Measurements from ENCODE around the gene TRIM29.

TRIM29 gene

DNA sequence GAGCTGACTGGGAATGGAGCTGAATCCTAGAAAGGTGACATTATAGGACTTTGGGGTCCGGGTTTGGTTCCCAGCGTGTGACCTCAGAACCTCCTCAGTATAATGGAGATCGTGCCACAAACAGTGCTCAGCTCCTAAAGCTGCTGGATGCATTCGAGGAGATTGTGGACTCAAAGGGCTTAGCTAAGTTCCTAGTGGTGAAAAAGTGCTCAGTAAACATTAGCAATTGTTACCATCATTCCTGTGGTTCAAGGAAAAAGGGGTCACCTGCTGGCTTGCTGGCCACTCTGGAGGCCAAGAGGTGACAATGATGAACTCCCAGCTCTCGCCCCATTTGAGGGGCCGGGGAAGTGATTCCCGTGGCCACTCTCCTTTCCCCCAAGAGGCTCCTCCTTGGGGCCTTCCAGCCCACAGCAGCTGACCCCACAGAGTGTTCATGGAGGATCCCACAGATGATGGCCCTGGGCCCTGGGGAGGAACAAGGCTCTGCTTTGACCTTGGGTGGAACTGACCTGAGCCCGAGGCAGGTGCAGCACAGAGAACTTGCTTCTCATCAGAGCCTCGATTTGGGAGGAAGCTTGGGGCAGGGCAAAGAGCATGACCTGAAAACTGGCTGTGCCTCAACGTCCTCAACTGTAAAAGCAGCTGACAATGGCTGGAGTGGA is 40.1 kb downstream of the TRIM29 start:
- no peak for DNase-seq (ENCODE audit: low spot score)
- no peak for FAIRE-seq

DNA sequence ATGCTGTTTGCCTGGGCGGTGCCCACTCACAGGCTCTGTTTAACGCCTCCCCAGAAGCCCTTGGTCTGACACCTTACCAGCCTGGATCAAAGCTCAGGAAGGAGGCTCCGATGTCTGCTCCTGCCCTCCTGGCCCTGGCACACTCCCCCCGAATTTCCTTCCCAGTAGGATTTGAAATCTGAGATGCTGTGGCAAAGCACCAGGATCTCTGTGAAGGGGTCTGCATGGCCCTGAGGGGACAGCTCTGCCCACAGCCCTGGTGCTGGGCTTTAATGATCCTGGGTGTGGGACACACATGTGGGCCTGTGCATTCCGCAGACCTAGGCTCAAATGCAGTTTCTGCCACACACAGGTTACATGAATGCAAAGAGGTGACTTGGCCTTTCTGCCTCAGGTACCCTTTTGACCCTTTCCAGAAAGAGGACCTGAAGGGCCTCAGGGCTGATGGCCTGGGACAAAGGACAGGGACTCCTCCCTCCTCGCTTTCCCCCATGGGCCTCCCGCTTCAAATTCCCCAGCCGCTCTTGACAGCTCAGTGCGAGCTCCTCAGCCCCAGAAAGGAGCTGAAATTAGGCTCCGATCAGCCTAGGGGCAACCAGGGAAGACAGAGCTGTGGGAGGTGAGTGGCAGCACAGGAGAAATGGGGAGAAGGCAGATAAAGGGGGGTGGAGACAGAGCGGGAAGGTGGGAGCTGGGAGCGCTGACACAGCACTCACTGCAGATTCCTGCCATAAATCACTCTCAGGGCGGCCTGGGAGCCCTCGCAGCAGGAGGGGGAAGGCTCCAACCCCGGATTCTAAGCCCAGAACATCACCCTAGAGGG is 41.3 kb downstream of the TRIM29 start:
- DNase-seq (ENCODE audit: low spot score) (no peak), FAIRE-seq (no peak)

DNA sequence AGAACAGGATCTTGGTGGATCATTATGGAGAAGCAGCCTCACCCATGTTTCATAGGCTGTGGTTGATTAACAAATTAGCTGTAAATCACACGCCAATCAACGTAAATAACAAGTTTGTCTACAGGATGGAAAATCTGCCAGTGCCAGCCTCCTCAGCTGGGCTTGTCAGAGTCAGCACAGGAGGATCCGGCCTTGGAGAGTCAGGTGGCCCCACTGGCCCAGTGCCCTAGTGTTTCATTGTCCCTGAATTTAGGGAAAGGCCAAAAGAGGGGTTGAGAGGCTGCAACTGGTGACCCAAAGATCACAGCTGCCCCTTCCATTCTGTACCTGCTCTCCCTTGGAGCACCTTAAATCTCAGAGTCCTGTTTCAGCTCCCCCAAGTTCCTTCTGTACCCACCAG is 42.4 kb downstream of the TRIM29 start:
- DNase-seq (ENCODE audit: low spot score) (no peak), FAIRE-seq (no peak)

- no peak for DNase-seq (ENCODE audit: low spot score)
- FAIRE-seq = no peak
These were observed 46.2 kb downstream of the TRIM29 start for GRCh38 chr11:120091701-120092100.

GRCh38 chr11:120091121-120091520 is 46.8 kb downstream of the TRIM29 start:
- FAIRE-seq = no peak
- DNase-seq (ENCODE audit: low spot score) = no peak

DNA sequence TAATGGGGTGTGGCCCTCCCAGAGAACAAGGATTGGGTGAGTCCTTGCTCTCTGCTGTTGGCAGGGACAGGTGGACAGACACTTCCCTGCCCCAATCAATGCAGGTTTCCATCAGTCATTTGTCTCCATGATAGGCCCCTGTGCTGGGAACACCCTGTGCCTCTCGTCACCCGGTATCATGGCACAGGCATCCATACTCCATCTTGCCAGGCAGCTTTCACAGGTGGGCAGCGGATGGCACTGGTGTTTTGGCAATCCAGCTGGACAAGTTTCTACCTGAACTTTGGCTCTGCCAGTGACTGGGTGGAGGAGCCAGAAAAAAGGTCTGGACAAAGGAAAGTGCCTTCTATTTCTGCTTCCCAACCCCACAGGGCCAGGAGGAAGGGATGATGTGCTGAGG is 47.5 kb downstream of the TRIM29 start:
- FAIRE-seq = no peak
- no peak for DNase-seq (ENCODE audit: low spot score)

- no peak for FAIRE-seq
- DNase-seq (ENCODE audit: low spot score) = no peak
These were observed 48.6 kb downstream of the TRIM29 start for GRCh38 chr11:120089036-120090001.

- FAIRE-seq (no peak), DNase-seq (ENCODE audit: low spot score) (no peak)
These were observed 49.9 kb downstream of the TRIM29 start for GRCh38 chr11:120088056-120088455.

GRCh38 chr11:120086651-120087050 is 51.3 kb downstream of the TRIM29 start:
- no peak for DNase-seq (ENCODE audit: low spot score)
- FAIRE-seq = no peak

DNA sequence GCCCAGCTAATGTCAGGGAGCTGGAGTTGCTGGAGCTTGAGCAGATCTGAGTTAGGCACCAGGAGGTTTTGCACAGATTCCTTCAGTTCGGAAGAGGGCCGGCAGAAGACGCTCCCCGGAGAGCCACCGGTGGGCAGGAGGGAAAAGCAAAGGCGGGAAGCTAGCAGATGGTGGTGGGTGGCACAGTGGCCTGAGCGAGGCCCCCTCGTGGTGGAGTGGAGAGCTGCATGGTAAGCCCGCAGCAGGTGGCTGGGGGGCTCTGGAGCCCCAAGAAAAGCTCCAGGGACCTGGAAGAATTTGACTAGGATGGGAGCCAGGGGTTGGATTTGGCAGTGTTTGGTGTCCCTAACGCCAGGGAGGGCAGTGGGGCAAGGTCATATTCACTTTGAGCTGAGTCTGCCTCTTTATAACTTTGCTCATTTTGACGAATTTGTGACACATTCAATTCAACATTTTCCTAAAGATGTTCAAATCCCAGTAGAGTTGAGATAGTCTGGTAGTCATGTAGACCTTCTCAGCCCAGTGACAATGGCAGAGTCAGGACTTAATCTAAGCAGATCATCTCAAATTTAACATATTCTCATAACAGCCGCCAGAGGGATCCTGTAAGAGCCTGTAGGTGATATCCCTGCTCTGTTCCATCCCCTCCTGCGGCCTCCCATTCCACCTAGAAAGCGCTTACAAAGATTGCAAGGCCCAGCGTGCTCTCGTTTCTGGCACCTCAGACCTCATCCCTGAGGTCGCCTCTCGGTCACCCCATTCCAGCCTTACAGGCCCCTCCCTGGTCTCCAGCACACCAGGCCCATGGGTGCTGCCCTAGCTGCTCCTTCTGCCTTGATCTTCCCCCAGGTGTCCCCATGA is 57.9 kb downstream of the TRIM29 start:
- FAIRE-seq (no peak), DNase-seq (ENCODE audit: low spot score) (no peak)

DNA sequence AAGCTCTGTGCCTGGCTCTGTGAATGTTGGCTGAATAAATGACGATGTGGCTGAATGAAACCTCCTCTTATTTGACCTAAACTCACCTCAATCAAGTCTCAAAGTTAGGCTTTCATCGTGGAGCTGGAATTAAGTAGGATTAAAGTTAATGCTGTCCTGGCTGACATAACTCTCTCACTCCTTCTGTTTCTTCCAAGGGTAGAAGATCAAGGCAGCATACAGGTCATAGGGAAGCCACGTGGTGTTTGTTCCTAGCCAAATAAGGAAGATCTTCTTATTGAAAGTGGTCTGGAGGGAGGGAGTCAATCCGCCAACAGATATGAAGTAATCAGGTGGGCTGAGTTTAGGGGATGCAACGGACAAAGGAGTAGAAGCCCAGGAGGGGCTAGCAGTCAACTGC is 59.5 kb downstream of the TRIM29 start:
- DNase-seq (ENCODE audit: low spot score) (no peak), FAIRE-seq (no peak)

DNA sequence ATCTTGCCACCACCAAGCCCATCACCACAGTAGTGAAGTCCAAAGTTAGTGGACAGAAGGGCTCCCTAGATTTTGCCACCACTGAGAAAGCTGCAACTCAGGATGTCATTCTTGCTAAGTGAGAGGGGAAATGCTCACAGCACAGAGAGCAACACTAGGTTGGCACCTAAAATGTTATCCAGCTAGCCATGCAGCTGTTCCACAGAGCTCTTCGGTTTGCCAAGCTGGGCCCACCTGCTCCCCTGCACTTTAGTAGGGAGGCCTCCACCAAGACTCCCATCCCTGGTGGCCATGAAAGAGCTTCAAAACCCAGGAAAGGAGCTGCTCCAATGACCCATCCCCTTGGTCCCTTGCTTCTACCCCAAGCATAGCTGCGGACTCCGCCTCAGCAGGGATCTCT is 63.8 kb downstream of the TRIM29 start:
- no peak for DNase-seq (ENCODE audit: low spot score)
- FAIRE-seq = no peak

DNA sequence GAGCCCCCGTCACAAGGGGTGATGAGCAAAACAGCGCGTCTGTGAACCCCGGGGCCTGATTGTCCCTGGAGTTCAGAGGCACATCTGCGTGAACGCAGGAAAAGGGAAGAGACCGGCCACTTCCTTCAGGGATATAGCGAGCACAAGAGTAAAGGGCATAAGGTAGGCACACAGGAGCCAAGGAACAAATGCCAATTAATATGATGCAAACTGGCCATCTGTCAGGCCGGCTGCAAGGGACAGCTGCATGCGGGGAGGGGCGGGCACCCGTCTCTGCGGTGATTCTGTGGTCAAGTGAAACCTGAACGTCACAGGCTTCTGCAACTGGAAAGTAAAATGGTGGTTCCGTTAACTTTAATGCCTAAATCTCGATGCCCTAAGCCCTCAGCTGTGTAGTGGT is 64.7 kb downstream of the TRIM29 start:
- no peak for FAIRE-seq
- DNase-seq (ENCODE audit: low spot score) = no peak

DNA sequence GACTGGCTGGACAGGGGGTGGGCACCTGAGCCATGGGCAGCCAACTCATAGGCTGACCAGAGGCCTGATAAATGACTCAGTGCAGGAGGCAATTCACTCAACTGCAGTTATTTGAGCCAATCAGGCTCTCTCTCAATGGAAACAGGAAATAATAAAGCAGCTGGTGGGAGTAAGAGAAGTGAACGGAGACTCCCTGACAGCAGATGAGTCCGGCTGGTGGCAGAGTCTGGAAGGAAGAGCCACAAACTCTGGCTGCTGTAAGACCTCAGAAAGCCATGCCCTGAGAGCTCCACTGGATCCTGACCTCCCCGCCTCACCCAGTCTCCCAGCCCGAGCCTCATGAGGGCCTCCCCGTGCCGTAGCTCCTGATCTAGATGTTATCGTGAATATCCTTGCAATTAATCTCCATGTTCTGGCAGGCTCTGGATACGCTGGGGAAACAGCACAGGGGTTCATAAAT is 69.8 kb downstream of the TRIM29 start:
- DNase-seq (ENCODE audit: low spot score) (peak; percentile 4), FAIRE-seq (no peak)

DNA sequence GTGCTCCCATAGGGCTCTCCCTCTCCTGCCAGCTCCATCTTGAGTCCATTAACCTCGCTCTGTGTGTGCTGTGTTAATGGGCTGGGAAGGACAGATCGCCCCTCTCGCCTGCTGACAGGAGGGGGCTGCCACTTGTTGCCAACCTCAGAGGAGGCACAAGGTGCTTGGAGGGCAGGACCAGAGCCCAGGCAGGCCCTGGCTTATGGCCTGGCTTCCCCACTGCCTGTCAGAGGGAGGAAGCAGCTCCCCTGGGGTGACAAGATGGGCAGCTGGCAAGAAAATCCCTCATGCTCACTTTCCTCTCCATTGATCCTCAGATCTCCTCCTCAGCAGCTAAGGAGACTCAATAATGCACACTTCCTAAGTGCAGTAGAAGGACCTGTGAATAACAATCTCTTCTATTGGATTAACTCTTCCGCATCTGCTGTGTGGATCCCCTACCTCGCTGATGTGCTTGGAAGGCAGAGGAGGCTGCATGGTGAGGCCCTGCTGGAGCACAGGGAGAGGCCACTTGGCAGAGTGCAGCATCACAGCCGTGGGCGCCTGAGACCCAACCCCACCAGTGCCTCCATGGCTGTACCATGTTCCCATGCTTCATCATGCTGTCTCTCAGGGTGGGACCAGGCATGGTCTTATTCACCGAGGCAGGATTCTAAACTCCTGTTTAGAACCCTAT is 70.3 kb downstream of the TRIM29 start:
- no peak for DNase-seq (ENCODE audit: low spot score)
- no peak for FAIRE-seq

DNA sequence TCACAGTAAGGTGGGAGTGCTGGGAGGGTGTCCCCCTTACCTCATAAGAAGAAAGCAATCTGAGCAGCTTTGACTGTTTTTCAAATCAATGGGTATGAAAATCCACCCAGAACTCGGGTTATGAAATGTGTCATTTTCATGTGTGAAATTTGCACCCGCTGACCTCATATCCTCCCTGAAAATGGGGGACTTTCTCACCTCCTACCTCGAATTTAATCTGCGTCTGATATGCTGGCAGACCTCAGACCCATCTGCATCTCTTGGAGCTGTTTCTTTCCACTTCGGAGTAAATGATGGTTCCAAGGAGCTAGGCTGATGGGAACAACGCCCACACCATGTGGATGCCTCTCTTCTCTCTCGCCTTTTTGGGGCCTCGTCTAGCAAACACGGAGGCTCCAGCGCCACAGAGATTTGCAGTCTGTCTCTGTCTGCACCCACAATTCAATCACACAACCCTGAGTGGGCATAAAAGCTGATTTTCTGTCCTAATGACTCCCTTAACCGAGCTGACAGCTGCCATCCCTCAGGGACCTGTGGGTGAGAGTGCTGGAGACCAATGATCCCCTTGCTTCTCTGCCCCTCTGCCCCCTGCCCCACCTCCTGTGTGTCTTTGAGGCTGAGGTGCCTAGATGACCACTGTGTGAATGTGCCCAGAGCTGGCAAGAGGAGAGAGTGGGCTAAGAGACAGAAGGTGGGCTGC is 71.0 kb downstream of the TRIM29 start:
- FAIRE-seq = no peak

GRCh38 chr11:120065876-120066275 is 72.0 kb downstream of the TRIM29 start:
- FAIRE-seq (no peak), DNase-seq (ENCODE audit: low spot score) (no peak)

More for the DNA sequence above, 71.0 kb downstream of the TRIM29 start:
- no peak for DNase-seq (ENCODE audit: low spot score)

- no peak for DNase-seq (ENCODE audit: low spot score)
- FAIRE-seq = no peak
These were observed 72.7 kb downstream of the TRIM29 start for GRCh38 chr11:120065176-120065575.

- no peak for DNase-seq (ENCODE audit: low spot score)
- FAIRE-seq = no peak
These were observed 73.6 kb downstream of the TRIM29 start for GRCh38 chr11:120064341-120064740.
